SIG-M5 (cell line): ENCODE measurements around the gene MLXIPL.
"Not testable (repeated sequence)": the region's sequence is repeated elsewhere in the genome, so short reads cannot be mapped to it uniquely, and the experiment has no call there.

Experiments used
- DNase-seq: peaks from one replicate; lab custom pipeline; 2025; lab: John Stamatoyannopoulos, UW

The MLXIPL gene

GRCh38 chr7:73612598-73613269 is 11.6 kb downstream of the MLXIPL start:
- no peak for DNase-seq

DNA sequence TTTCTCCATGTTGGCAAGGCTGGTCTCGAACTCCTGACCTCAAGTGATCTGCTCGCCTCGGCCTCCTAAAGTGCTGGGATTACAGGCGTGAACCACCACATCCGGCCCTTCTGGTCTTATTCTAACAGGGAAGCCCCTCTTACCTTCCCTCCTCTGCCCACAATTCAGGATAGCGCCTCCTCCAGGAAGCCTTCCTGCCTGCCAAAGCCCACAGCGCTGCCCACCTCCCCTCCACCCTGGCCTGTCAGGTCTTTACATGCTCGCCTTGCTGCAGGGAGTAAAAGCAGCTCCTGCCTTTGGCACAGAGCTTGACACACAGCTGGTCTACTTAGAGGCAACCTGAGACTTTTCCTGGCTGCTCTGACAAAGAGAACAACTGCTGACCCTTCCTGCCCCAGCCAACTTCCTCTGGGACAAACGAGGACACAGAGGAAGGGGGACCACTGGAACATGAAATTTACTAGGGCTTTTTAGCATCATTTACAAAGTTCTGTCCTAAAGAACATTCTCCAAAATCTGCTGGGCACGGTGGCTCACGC is 13.2 kb downstream of the MLXIPL start:
- DNase-seq: no peak

GRCh38 chr7:73610105-73610504 is 14.2 kb downstream of the MLXIPL start:
- no peak for DNase-seq

DNA sequence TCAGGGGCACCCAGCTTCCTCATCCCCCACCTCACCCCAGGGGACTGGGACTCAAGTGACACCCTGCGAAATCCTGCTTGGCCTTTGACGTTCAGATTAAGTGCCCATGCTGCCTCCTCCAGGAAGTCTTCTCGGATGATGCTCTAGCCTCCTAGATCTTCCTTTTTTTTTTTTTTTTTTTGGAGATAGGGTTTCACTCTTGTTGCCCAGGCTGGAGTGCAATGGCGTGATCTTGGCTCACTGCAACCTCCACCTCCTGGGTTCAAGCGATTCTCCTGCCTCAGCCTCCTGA is 16.7 kb downstream of the MLXIPL start:
- not testable (repeated sequence) for DNase-seq

DNA sequence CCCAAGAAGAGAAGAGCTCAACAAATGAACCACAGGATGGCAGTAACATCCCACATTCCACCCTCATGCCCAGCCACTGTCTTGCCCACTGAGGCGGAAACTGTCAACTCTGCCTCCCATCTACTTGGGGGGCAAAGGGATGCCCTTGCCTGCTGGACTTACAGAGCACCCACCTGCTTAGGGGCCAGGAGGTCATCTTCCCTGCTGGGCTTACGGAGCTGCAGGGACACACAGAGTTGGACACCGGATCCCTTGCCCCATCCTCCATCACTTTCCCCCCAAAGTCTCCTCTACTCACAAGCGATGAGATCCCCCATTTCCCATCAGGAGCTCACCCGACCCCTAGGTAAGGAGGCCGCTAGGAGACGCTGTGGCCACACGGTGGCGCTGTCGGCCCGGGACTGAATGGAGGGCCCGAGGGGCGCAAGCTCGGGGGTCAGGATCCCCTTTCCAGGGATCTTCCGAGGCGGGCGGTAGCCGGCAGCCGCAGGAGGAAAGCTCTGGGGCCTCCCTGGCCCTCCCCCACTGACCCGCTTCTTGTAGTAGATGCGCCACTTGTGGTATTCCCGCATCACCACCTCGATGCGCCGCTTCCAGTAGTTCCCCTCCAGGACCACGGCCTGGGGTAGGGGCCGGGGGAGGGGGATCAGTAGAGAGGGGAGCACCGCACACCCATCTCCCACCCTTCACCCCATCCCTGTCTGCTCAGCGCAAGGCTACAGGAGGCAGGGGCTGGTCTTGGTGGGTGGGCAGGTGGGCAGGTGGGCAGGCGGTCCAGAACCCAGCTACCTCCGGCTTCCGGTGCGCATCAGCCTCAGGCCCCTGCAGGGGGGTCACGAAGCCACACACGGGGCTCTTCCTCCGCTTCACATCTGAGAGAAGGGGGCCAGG is 17.3 kb downstream of the MLXIPL start:
- no peak for DNase-seq

DNA sequence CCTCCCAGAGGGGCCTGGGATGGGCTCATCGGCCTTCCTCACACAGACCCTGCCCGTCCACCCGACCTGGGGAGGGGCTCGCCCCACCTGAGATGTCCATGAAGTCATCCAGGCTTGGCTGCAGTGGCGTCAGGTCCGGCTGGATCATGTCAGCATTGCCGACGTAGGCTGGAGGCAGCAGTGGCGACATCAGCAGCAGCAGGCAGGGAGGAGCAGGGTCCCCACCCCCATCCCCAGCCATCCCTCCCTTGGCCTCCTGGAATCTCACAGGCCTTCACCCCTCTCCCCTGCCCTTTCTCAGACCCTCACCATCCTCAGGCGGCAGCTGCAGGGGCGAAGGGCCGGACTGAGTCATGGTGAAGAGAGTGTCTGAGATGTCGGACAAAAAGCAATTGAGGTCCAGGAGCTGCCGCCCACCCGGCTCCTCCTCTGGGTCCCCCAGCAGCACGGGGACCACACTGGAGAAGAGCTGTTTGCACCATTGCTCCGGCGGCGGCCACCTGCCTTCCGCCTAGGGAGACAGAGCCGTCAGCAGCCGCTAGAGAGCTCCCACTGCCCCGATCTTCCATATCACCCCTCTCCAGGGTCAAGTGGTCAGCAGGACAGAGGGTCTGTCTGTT is 18.6 kb downstream of the MLXIPL start:
- DNase-seq: no peak

DNA sequence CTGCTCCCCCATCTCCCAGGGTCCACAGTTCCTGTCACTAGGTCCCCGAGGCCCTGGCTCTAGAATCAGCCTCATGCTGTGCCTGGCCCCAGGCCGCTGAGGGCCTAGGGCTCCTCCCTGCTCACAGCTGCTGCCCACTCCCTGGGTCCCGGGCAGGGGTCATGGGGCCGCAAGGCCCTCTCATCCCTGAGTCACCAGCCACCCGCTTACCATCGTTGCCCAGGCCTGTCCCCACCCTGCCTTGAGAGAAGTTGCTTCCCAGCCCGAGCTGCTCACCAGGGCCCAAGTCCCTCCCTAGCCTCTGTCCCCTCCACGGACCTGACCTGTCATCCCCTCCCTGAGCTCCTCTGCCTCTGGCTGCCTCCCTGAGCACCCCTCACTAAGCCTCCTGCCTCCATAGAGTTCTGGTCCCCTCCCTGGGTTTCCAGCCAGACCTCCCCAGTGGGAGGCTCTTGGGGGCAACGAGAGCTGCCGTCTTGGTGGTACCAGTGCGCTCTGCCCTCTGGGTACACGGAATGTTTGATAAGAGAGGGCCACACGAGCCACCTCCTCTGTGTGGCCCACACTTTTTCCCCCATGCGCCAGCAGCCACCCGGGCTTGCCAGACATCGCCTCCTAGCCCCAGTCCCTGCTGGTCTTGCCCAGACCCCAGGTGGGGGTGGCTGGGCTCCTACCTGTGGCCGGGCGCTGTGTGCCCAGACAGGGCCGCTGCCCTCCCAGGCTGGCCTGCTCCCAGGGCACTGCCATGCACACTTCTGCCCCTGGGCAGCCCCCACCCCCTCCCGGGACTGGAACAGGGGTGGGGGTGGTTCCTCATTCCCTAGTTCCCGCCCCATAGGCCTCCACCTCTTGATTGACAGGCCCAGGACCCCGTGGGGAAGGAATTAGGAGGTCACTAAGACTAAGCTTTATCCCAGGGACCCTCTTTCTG is 21.3 kb downstream of the MLXIPL start:
- no peak for DNase-seq

GRCh38 chr7:73599916-73600315 is 24.4 kb downstream of the MLXIPL start:
- DNase-seq: no peak

DNA sequence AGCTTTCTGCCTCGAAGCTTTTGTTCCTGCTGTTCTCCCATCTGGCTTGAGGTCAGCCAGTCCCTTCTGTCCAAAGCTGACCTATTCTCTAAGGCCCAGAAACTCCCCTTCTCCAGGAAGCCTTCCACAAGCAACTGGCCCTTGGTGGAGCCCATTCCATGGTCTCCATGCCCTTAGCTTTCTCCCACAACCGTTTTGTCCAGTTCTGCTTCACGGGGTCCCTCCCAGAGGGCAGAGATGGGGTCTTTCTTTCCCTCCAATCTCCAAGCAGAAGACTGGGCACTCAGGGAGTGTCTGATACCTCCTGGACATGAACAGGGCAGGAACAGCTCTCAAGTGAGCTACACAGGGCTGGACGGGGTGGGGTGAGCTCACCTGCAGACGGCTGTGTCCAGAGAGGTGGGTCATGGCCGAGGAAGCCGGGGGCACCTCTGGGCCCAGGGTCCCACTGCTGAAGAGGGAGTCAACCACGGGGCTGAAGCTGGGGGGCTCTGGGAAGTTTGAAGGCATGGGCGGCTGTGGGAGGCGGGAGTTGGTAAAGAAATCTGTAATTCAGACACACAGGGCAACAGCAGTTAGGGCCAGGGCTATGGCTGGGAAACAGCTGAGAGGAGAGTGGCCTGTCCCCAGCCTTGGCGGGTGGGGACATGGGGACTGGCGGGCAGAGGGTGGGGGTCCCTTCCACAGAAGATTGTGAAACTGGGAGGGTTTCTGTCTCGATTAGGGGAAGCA is 25.0 kb downstream of the MLXIPL start:
- no peak for DNase-seq

DNA sequence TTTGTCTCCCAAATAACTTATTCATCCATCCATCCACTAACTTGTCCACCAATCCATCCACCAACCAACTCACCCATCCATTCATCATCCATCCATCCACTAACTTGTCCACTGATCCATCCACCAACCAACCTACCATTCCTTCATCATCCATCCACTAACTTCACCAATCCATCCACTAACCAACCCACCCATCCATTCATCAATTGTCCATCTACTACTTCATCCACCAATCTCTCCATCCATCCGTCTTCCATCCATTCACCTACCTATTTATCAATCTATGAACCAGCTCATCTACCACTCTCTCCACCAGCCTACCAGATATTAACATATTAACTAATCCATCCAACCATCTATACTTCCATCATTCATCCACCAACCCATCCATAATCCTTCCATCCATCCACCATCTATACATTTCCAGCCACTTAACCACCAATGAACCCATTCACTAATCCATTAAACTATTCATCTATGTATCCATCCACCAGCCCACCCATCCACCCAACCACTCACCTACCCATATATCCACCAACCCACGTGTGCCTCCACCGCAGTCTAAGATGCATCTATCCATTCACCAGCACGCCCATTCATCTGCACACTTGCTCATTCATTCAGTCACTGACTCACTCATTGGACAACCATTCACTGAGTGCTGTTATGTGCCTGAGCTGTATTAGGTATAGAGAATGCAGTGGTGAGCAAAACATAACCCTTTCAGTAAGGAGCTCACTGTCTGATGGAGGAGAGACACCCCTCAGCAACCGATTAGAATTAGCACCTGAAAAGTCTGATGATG is 26.1 kb downstream of the MLXIPL start:
- no peak for DNase-seq

GRCh38 chr7:73596191-73597065 is 27.9 kb downstream of the MLXIPL start:
- no peak for DNase-seq

GRCh38 chr7:73595358-73595757 is 29.0 kb downstream of the MLXIPL start:
- DNase-seq: no peak

- no peak for DNase-seq
Measured at GRCh38 chr7:73593207-73594045, 30.9 kb downstream of the MLXIPL start.

DNA sequence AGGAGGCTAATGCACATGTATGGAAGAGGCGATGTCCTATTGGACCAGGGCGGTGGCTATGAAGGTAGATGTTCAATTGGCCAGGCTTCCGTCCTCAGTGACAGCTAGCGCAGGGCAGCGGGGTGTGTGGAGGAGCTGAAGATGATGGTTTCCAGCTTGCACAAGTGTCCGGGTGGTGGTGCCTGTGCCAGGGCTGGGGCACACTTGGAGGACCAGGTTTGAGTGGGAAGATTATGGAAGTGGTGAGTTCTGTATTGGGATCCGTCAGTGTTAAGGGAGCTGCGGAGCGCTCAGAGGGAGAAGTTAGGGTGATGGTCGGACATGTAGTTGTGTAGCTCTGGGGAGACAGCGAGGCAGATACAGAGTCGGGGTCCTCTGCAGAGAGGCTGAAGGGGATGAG is 37.4 kb downstream of the MLXIPL start:
- DNase-seq: no peak

DNA sequence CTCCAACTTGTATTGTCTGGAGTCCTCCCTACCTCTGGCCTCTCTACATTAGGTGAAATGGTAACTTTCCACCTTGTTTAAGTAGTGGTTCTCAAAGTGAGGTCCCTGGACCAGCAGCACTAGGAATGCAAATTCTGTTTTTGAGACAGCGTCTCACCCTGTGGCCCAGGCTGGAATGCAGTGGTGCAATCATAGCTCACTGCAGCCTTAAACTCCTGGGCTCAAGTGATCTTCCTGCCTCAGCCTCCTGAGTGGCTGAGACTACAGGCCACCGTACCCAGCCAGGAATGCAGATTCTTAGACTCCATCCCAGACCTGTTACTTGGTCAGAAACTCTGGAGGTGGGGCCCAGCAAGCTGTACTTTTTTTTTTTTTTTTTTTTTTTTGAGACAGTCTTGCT is 39.1 kb downstream of the MLXIPL start:
- no peak for DNase-seq

DNA sequence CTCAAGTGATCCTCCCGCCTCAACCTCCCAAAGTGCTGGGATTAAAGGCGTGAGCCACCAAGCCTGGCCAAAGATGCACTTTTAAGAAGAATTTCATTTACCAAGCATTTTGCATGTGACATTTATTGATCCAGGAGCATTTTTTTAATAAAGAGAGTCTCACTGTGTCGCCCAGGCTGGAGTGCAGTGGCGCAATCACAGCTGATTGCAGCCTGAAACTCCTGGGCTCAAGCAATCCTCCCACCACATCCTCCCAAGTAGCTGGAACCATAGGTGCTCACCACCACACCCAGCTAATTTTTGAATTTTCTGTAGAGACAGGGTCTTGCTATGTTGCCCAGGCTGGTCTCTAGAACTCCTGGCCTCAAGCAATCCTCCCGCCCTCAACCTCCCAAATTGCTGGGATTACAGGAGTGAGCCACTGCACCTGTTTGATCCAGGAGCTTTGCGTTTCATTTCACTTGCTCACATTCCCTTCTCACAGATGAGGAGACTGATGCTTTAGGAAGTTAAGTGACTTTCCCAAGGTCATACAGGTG is 41.6 kb downstream of the MLXIPL start:
- DNase-seq: no peak

- DNase-seq: not testable (repeated sequence)
Measured at GRCh38 chr7:73581006-73581405, 43.3 kb downstream of the MLXIPL start.
